Endothelial cell of umbilical vein (primary cell): ENCODE results near the gene ALB.

Experiments used
- EZH2 ChIP-seq: IDR thresholded peaks from 2 replicates; pipeline ENCODE4 v1.6.1; 2012; ENCODE audit warnings: borderline replicate concordance, low read depth, mild to moderate bottlenecking, moderate library complexity, low read length, inconsistent platforms; ENCODE audit not compliant: severe bottlenecking
- JUN ChIP-seq: IDR thresholded peaks from 2 replicates; pipeline ENCODE4 v1.6.1; 2011; ENCODE audit warnings: borderline replicate concordance, low read depth; ENCODE audit not compliant: insufficient read length, insufficient read depth
- MYC ChIP-seq: IDR thresholded peaks from one replicate; pipeline ENCODE4 v1.6.1; 2011; ENCODE audit warnings: mild to moderate bottlenecking, low read depth, low read length
- POLR2A ChIP-seq: IDR thresholded peaks from 2 replicates; pipeline ENCODE4 v1.6.1; 2012; ENCODE audit warnings: low read depth, mild to moderate bottlenecking, control low read depth, low read length
- POLR2AphosphoS5 ChIP-seq: IDR thresholded peaks from 2 replicates; pipeline ENCODE4 v1.6.1; 2012; ENCODE audit warnings: low read depth, mild to moderate bottlenecking, control low read depth, low read length, moderate library complexity; ENCODE audit not compliant: insufficient read depth
- TF ChIP-seq, protein P1 (sequence below), 2 donors: IDR thresholded peaks; 1 replicate in 1 of 2; 2 replicates in 1 of 2; pipeline ENCODE4 v1.5.1; 2011; ENCODE audit warnings: low read length in 2 of 2, mild to moderate bottlenecking in 2 of 2, moderate library complexity in 2 of 2, control low read depth in 1 of 2, inconsistent platforms in 1 of 2, low read depth in 1 of 2; ENCODE audit not compliant: insufficient read depth in 1 of 2; ENCODE audit errors: extremely low read depth in 1 of 2
- TF ChIP-seq, protein P2 (sequence below): IDR thresholded peaks from 2 replicates; pipeline ENCODE4 v1.6.1; 2011; ENCODE audit not compliant: insufficient read depth, insufficient read length

- TF ChIP-seq, protein P1, sequence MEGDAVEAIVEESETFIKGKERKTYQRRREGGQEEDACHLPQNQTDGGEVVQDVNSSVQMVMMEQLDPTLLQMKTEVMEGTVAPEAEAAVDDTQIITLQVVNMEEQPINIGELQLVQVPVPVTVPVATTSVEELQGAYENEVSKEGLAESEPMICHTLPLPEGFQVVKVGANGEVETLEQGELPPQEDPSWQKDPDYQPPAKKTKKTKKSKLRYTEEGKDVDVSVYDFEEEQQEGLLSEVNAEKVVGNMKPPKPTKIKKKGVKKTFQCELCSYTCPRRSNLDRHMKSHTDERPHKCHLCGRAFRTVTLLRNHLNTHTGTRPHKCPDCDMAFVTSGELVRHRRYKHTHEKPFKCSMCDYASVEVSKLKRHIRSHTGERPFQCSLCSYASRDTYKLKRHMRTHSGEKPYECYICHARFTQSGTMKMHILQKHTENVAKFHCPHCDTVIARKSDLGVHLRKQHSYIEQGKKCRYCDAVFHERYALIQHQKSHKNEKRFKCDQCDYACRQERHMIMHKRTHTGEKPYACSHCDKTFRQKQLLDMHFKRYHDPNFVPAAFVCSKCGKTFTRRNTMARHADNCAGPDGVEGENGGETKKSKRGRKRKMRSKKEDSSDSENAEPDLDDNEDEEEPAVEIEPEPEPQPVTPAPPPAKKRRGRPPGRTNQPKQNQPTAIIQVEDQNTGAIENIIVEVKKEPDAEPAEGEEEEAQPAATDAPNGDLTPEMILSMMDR (IDR thresholded peaks at IDR 0.05; ENCODE audit: extremely low read depth in 1 of 2, insufficient read depth in 1 of 2, low read depth in 1 of 2, low read length in 2 of 2), result no peak
- TF ChIP-seq EZH2 (no peak), JUN (no peak), POLR2AphosphoS5 (no peak), MYC (no peak), POLR2A (no peak)
- TF ChIP-seq, protein P2, sequence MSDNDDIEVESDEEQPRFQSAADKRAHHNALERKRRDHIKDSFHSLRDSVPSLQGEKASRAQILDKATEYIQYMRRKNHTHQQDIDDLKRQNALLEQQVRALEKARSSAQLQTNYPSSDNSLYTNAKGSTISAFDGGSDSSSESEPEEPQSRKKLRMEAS, result no peak
Observed at GRCh38 chr4:73376251-73376650, 27.8 kb upstream of the ALB start.
